HG03108 (cell line): ENCODE data around the gene DDOST.

Experiments
- ATAC-seq: cut with Tn5 transposase; IDR thresholded peaks from one replicate; pipeline ENCODE4 v1.9.1; 2021; ENCODE audit warnings: moderate library complexity; ENCODE audit not compliant: unreplicated experiment

DDOST gene

GRCh38 chr1:20661207-20662109 lies at the start of gene DDOST:
DDOST (minus strand) TSS chr1:20661369; CDS start chr1:20661350, 19 bp downstream.
- ATAC-seq = peak; percentile 94

- no peak for ATAC-seq
Observed at GRCh38 chr1:20710469-20711284, 49.5 kb upstream of the DDOST start.

GRCh38 chr1:20709868-20710267 lies 48.7 kb upstream of the DDOST start:
- no peak for ATAC-seq

DNA sequence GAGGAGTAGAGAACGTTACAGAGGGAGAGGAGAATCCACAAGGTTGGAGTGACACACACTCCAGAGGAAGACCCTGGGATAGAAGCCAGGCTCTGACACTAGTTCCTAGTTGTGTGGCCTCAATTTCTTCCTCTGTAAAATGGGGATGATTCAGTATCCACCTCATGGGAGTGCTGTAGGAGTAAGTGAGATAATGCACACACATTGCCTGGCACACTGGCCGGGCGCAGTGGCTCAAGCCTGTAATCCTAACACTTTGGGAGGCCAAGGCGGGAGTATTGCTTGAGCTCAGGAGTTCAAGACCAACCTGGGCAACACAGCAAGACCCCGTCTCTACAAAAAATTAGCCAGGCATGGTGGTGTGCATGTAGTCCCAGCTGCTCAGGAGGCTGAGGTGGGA lies 47.7 kb upstream of the DDOST start:
- no peak for ATAC-seq

GRCh38 chr1:20708057-20708456 lies 46.9 kb upstream of the DDOST start:
- no peak for ATAC-seq

DNA sequence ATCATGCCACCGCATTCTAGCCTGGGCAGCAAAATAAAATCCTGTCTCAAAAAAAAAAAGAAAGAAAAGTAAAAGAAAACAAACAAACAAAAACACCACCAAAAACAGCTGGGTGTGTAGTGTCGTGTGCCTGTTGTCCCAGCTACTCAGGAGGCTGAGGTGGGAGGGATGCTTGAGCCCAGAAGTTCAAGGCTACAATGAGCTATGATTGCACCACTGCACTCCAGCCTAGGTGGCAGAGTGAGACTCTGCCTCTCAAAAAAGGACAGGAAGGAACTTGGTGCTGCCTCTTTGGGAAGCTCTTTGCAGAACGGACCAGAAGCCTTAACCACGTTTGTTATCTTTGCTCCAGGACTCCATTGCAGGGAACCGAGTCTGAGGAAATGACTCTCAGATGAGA lies 45.7 kb upstream of the DDOST start:
- ATAC-seq = no peak

GRCh38 chr1:20705203-20705755 lies 44.1 kb upstream of the DDOST start:
- ATAC-seq = no peak

GRCh38 chr1:20704390-20705202 lies 43.4 kb upstream of the DDOST start:
- ATAC-seq = no peak

- no peak for ATAC-seq
Observed at GRCh38 chr1:20703124-20703756, 42.1 kb upstream of the DDOST start.

GRCh38 chr1:20702416-20702815 lies 41.2 kb upstream of the DDOST start:
- no peak for ATAC-seq

DNA sequence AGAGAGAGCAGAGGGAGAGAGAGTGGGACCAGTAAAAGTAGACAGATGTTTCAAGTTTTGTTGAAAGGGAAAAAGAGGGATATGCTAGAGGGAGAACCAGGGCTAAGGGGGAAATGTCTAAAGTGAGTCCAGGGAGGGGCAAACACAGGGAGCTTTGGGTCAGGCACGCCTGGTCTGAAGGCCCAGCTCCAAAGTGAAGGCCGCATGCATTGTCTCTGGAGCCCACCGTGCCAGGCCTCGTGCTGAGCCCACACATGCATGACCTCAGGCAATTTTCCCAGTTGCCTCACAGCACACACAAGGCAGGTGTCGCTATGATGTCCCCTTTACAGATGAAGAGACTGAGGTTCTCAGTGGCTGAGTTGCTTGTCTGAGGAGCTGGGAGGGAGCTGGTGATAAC lies 40.7 kb upstream of the DDOST start:
- no peak for ATAC-seq

- no peak for ATAC-seq
Observed at GRCh38 chr1:20701446-20701845, 40.3 kb upstream of the DDOST start.

DNA sequence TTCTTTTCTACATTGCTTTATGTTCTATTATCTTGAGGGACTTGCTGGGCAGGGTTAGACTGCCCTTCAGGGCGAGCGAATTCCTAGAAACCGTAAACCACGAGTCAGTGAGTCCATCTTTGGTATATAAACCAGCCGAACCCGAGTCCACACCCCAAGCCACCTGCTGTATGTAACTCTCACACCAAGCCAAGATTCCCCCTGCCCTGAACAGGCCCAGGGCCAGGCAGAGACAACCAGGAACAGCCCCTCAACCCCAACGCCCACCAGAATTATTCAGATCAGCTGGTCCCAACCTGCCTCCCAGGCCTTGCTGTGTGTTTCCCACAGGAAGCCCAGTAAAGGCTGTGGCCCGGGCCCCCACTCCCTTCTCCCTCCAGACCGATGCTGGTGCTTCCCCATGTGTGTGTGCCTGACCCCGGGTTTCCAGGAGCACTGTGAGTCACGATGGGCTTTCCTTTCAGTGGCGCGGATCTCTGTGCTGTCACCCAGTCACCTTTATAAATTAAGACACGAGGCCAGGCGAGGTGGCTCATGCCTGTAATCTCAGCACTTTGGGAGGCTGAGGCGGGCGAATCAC lies 39.6 kb upstream of the DDOST start:
- ATAC-seq = no peak

GRCh38 chr1:20699558-20699957 lies 38.4 kb upstream of the DDOST start:
- ATAC-seq = no peak

- ATAC-seq = no peak
Observed at GRCh38 chr1:20698195-20698910, 37.2 kb upstream of the DDOST start.

- ATAC-seq = no peak
Observed at GRCh38 chr1:20697563-20697962, 36.4 kb upstream of the DDOST start.

GRCh38 chr1:20696397-20697333 lies 35.5 kb upstream of the DDOST start:
- peak; percentile 84 for ATAC-seq

- no peak for ATAC-seq
Observed at GRCh38 chr1:20695515-20695914, 34.3 kb upstream of the DDOST start.
